ENCODE measurements around the gene TNRC18. TPM values are rescaled to one million over a fixed set of nuclear protein-coding genes. Genes with fewer than 3 reads are reported as not detected.
"Not testable (repeated sequence)": the region's sequence is repeated elsewhere in the genome, so short reads cannot be mapped to it uniquely, and the experiment has no call there.

The TNRC18 gene
- total RNA-seq, 1 experiment from 2014 or later: 21.3 TPM

DNA sequence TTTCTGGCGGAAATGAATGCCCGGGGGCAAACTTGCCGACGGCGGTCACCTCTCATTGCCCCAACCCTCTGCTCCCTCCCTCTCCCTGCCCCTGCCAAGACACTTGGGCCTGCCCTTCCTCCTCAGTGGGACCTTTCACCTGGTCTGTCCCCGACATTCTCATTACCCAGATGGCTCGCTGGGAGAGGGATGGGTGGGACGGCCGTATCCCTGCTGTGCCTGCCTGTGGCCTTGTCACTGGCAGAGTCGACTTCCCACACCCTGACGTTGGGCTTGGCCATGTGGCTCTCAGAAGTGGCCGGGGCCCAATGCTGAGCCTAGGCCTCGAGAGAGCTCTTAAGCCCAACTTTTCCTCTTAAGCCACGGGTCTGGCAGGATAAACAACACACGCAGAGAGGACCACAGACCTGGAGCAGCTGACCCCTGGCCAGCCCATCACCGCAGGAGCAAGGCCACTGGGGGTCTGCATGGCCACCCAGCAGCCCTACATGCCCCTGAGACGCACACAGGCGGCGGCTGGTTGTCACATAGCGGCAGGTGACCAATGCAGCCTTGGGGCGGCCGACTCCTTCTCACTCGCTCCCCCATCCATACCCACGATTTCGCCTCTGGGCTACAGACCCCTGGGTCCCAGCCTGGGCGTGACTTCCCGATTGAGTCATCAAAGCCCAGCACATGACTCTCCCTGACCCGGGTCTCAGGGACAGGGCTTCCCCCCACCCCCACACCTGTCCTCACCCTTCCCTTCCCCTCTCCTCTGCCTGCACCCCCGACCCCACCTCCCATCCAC is 100.8 kb downstream of the TNRC18 start:
- no peak for DNase-seq (ENCODE audit: low read depth)

DNA sequence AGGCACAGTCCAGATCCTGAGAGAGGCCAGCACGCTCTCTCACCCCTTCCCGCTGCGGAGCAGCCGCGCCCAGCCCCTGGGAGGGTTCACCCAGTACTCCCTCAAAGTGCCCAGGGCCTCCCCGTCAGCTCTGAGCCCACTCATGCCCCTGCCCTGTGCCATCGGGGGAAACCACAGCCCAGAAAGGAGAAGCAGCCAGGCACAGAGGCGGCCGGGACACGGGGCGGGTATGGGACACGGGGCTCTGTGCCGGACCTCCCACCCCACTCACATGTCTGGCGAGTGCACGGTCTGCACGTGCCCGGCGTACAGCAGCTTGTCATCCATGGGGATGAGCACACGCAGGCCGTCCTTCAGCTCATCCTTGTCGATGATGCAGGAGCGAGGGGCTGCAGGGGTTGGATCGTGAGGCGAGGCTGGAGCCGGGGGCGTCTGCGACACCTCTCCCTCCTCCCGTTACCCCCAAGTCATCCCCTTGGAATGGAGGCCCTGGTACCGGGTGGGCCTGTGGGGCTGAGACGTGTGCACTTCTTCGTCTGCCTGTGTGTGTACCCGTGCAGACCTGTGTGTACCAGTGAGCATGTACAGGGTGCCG is 102.7 kb downstream of the TNRC18 start:
- no peak for DNase-seq (ENCODE audit: low read depth)

DNA sequence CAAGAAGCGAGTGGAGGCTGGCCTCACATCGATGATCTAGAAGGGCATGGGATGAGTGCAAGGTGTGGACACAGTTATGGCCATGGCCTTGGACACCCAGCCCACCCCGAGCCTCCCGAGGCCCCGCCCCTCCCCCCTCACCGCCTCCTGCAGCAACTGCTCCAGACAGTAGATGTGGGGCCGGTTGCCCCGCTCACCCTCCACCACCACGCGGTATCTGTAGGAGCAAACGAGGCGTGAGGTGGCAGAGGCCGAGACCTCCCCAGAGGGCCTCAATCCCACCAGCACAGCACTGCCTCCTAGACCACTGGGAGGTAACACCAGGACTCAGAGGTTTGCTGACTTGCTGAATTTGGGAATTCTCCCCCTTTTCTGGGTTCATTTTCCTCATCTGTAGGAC is 103.2 kb downstream of the TNRC18 start:
- no peak for DNase-seq (ENCODE audit: low read depth)

DNA sequence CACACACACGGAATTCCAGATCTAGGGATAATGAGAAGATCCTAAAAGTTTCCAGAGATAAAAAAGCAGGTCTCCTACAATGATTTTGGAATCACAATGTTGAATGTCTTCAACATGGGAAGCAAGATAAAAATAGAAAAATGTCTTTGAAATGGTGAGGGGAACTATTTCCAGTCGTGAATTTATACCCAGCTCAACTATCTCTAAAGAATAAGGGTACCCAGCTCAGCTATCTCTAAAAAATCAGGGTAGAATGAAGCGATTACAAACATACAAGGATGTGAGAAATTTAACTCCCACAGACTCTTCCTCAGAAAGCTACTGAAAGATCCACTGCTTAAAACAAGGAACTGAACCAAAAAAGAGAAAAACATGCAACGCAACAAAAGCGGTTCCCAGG is 105.0 kb downstream of the TNRC18 start:
- DNase-seq (ENCODE audit: low read depth): not testable (repeated sequence)

DNA sequence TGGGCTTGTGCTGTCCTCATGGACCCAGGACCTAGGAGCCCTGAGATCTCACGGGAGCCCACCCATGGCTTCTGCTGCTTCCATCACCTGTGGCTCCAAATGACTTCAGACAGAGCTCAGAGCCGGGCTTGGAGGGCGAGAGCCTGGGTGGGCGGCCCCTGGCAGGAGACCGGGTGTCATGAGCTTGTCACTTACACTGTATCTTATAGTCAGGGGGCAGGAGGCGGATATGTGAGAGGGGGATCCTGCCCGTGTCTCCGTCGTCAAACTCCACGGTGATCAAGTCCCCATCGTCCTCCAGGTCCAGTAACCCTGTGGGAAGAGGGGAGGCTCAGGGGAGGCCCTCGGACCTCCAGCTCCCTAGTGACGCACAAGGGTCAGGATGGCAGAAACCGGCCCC is 107.9 kb downstream of the TNRC18 start:
- DNase-seq (ENCODE audit: low read depth): no peak

DNA sequence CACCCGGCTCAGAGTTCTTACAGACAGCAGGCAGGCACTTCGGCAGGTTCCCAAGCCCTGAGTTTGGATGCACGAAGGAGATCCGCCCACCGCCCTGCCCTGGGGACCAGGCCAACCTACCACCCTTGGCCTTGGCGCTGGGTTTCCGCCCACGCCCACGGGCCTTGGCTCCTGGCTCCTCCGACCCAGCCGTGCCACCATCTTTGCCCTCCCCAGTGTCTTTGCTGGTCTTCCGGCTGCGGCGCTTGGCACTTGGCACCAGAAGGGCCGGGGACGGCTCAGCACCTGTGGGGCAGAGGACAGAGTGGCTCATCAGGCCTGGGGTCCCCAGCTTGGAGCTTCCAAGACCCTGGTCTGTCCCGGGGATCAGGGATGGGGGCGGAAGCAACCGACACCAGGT is 108.8 kb downstream of the TNRC18 start:
- no peak for DNase-seq (ENCODE audit: low read depth)

DNA sequence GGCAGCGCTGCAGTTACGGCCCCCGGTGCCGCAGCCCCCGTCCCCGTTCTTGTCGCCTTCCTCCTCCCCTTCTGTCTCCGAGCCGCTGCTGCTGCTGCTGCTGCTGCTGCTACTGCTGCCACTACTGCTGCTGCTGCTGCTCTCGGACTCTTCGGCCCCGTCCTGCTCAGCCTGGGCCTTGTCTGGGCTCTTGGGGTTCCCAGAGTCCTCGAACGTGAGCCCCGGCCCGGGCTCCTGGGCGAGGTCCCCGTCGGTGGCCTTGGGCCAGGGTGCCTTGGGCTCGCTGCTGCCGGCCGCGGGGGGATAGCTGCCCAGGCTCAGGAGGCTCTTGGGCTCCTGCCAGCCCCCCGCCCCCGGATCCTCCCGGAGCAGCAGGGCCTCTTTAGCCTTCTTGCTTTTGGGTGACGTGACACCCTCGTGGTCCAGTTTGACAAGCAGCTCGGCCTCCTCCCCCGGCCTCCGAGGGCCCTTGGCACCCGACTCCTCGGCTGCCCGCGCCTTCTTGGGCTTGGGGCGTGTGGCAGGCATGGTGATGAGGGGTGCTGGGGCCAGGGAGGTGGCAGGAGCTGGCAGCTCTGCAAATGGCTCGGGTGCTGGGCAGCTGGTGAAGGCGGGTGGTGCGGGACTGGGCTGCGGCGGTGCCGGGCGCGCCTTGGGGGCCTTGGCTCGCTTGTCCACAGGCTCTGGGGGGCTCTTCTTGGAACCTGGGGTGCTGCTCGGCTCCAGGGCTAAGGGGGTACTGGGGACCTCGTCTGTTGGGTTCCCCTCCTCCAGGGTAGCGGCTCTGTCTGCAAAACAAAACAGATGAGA is 110.4 kb downstream of the TNRC18 start:
- DNase-seq (ENCODE audit: low read depth): not testable (repeated sequence)

DNA sequence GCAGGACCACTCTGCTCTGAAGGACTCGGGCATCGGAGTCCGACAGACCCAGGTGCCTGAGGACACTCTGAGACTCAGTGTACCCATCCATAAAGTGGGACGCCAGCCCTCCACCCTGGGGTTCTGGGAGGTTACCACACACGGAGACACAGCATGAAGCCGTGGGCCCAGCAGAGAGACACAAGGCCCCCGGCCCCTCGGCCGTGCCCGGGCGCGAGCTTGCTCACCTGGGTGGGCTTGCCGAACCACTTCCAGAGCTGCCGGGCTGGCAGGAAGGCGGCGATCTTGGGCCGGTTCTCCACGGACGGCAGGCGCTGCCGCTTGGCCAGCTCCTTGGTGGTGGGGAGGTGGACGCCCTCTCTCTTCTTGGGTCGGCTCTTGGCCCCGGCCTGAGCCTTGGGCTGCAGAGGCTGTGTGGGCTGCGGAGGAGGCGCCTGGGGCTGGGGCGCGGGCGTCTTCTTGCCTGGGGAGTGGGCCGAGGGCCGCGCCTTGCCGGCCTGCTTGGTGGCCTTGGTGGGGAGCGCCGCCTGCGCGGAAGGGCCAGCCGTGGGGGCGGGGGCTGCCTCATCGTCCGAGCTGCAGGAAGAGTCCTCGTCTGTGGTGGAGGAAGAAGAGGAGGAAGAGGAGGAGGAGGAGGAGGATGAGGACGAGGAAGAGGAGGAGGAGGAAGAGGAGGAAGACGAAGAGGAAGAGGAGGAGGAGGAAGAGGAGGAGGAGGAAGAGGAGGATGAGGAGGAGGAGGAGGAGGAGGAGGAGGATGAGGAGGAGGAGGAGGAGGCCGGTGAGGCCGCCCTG is 111.2 kb downstream of the TNRC18 start:
- DNase-seq (ENCODE audit: low read depth): not testable (repeated sequence)

DNA sequence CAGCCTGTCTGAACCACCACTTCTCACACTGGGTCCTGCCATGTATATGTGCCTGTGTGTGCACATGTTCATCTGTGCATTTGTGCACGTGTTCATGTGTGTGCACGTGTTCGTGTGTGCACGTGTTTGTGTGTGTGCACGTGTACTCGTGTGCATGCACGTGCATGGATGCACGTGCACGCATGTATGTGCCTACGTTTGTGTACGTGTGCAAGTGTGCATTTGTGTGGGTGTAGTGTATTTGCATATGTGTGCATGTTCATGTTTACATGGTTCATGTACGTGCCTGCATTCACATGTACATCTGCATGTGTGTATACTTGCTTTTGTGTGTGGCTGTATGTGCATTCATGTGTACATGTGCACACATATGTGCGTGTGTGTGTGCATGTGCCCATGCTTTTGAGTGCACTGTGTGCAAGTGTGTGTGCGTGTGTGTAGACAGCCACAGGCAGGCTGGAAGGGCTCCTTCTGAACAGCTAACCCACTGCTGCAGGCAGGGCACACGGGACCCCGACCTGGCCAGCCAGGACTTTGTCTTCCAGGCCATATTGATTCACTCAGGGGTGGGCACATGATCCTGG is 112.7 kb downstream of the TNRC18 start:
- DNase-seq (ENCODE audit: low read depth): no peak

DNA sequence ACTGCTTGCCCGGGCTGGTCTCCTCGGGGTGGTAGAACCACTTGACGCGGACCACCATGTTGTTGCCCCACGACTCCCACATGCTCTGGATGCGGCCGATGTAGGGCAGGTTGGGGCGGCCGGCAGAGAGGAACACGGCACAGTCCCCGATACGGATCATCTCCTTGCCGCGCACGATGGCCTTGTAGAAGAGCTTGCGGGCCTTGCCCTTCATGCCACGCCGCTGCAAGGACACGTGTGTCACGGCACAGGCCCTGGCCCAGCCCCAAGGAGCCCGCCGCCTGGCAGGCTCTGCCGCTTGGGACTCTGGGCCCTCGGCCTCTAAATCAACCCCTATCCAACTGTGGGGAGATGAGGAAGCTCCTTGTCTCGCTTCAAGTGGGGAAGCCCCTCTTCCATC is 114.5 kb downstream of the TNRC18 start:
- no peak for DNase-seq (ENCODE audit: low read depth)

DNA sequence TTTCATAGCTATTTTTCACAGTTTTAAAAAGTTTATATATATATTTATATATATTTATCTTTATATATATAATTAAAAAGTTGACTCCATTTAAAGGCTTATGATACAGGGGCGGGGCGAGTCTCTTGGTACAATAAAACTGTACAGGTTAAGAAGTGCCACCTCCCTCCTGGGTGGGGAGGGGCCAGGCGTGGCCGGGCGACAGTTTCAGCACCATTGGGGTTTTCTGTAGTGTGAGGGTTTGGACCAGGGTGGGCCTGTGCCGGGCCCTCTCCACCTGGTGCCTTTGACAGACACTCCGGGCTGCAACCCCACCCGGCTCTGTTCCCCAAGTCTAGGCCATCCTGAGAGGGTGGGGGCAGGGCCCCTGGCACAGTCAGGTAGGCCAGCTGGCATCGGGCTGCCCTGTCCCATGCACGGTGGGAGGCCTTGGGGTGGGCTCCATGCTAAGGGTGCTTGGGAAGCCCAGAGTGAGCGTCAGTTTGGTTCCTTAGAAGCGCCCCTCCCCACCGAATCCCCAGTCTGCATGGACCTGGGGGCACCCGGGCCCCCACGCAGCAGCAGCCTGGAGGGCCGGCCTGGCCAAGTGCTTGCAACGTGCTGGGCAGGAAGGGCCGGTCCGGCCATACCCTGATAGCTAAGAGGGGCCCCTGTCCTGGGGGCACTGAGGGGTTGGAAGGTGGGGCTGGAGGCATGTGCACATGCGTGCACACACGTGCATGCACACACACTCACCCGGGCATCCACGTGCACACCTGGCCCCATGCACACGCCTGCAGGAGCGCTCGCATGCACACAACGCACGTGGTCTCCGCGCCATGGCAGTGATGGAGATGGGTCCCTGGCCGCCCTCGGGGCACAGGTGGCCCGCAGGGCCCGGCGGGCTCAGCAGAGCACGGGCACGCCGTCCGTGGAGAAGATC is 116.2 kb downstream of the TNRC18 start:
- DNase-seq (ENCODE audit: low read depth): not testable (repeated sequence)

DNA sequence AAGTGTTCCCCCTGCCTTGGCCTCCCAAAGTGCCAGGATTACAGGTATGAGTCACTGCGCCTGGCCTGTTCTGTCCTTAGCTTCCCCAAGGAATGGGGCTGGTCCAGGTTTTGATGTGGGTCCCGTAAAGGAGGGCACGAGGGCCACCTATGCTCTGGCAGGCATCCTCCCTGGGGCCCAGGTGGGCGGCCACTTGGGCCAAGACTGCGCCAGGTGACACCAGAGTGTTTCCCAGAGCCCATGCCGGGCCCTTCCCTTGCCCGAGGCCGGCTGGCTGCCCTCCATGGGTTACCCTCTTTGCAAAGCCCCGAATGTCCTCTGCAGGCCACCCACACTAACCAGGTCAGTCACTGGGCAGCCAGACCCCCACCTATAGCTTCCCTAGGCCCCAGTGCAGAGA is 118.6 kb downstream of the TNRC18 start:
- DNase-seq (ENCODE audit: low read depth): not testable (repeated sequence)

DNA sequence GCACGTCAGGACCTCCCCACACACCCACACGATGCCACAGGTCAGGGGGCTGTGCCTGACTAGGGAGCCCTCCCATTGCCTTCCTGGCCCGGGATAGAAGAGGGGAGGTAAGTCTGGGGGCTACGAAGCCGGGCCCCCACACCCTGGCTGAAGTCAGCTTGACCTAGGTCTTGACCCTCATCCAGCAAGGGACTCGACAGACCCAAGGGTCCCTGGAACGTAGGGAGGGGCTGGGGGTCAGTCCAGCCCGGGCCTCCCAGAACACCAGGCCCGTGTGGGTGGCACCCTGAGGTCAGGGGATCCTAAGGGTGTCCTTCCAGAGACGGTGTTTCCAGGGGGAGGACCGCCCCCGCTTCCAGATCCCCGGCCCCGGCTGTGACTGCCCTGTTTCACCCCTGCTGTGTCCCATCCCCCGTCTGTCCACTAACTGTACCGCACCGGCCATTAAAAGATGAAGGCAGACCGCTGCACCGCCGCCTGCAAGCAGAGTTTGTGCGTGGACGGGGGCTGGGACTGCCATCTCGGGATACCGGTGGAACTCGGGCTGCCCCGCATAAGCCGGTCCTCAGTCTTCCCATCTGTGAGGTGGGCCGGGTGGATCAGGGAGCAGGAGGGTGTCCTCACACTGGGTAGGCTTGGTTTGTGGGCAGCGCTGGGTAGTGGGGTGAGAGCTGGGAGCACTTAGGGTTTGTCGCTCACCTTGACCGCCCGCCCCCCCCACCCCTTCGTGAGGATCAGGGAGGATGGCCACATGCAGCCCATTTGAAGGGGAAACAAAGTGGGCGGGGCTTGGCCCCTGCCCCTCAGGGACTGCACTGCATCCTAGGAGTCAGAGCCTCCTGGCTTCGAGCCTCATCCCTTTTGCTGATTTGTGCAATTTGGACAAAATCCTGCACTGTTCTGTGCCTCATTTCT is 119.8 kb downstream of the TNRC18 start:
- DNase-seq (ENCODE audit: low read depth): no peak

DNA sequence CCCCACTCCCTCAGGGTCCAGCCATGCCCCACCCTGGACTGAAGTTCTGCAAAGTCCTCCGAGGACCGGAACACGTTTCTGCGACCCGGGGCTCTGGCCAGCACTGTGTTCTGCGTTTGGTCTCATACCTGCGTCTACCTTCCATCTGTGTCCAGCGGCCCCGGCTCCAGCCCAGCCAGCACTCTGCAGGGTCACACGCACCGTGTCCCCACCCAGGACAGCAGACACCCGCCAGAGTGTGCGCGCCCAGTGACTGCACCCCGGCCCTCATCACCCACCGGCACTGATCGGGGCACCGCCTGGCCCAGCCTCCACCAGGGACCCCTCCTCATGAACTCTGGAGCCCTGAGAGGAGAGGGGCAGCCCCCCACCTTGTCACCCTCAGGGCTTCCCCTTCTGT is 120.6 kb downstream of the TNRC18 start:
- no peak for DNase-seq (ENCODE audit: low read depth)

DNA sequence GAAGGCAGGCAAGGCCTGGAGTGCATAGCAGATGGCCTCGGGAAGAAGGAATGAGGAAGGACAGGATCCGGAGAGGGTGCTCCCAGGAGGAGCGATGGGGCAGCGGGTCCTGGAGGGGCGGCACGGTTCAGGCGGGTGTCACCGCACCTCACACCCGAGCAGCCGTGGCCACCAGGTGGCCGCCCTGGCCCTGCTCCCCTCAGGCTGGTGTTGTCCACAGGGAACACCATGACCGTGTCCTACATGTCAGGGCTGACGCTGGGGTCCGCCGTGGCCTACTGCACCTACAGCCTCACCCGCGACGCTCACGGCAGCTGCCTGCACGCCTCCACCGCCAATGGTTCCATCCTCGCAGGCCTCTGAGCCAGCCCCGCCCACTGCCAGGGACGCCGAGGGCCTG is 121.1 kb downstream of the TNRC18 start:
- no peak for DNase-seq (ENCODE audit: low read depth)

DNA sequence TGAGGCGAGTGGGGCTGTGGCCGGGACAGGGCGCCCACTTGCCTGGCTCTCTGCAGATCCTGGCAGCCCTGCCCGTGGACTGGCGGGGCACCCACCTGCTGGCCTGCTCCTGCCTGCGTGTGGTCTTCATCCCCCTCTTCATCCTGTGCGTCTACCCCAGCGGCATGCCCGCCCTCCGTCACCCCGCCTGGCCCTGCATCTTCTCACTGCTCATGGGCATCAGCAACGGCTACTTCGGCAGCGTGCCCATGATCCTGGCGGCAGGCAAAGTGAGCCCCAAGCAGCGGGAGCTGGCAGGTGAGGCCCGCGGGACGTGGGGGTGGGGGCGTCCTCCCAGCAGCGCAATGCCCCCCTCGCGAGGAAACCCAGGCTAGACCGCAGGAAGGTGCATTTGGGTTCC is 123.3 kb downstream of the TNRC18 start:
- no peak for DNase-seq (ENCODE audit: low read depth)

DNA sequence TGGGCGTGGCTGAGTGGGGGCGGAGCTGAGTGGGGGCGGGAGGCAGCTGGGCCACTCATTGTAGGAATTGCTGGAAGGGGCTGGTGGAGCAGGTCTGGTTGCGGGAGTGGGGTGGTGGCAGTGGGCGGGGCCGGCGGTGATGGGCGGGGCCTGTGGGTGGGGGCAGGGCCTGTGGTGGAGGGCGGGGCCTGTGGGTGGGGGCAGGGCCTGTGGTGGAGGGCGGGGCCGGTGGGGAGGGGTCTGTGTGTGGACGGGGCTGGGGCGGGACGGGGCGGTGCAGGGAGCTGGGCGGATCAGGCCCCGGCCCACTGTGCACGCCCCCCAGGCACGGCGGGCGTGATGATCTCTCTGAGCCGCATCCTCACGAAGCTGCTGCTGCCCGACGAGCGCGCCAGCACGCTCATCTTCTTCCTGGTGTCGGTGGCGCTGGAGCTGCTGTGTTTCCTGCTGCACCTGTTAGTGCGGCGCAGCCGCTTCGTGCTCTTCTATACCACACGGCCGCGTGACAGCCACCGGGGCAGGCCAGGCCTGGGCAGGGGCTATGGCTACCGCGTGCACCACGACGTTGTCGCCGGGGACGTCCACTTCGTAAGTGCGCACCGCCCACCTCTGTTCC is 126.9 kb downstream of the TNRC18 start:
- no peak for DNase-seq (ENCODE audit: low read depth)

DNA sequence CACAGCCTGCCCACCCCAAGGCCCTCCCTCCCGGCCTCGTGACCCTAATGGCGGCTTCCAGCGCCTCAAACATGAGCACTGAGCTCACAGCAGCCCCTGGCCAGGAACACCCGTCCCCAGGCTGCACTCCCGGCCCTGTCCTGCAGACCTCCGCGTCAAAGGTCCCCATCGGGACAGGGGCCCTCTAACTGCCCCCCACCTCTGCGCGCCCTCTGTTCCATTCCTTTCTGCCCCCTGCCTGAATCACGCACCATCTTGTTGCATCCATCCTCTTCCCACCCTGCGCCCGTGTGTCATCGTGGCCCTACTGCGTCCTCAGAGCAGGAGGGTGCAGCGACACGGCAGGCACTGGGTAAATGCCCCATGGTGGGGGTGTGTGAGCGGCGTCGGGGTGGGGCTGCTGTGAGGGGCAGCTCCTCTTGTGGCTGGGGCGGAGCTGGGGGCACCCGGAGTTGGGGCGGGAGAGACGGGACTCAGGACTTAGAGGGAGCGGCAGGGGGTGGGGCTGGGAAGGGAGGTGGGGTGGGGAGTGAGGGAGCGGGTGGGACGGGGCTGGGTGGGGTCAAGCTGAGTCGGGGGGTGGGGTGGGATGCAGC is 127.5 kb downstream of the TNRC18 start:
- no peak for DNase-seq (ENCODE audit: low read depth)

Data from M059J (cell line).